H1 (cell line): ENCODE results near the gene KLHL10. TPM values are rescaled to one million over a fixed set of nuclear protein-coding genes. Genes with fewer than 3 reads are reported as not detected.

Experiments
- CTCF ChIP-seq, 3 experiments: IDR thresholded peaks; 1 replicate in 2 of 3; 2 replicates in 1 of 3; pipeline versions ENCODE4 v1.5.1 to v1.6.1; 2011; ENCODE audit warnings: low read length in 3 of 3, mild to moderate bottlenecking in 3 of 3, inconsistent platforms in 2 of 3, low read depth in 1 of 3, moderate library complexity in 1 of 3; ENCODE audit not compliant: insufficient read depth in 1 of 3; ENCODE audit errors: control extremely low read depth in 1 of 3
- E2F6 ChIP-seq: IDR thresholded peaks from 2 replicates; pipeline ENCODE4 v1.6.1; 2012; ENCODE audit warnings: inconsistent platforms
- EP300 ChIP-seq, 2 experiments: IDR thresholded peaks; 1 replicate in 1 of 2; 2 replicates in 1 of 2; pipeline ENCODE4 v1.6.1; 2011 to 2012; ENCODE audit warnings: low read depth in 2 of 2, low read length in 2 of 2, mild to moderate bottlenecking in 2 of 2, borderline replicate concordance in 1 of 2, inconsistent platforms in 1 of 2, moderate library complexity in 1 of 2
- FOSL1 ChIP-seq: IDR thresholded peaks from 2 replicates; pipeline ENCODE4 v1.6.1; 2011; ENCODE audit warnings: mild to moderate bottlenecking, low read depth, low read length, moderate library complexity; ENCODE audit not compliant: insufficient read depth
- SAP30 ChIP-seq: fragments of 300-600 bp; sonication (generic); IDR thresholded peaks from 2 replicates; pipeline ENCODE4 v1.7.1; 2012; ENCODE audit warnings: low read length, moderate library complexity, mild to moderate bottlenecking, inconsistent platforms; ENCODE audit not compliant: insufficient read depth, insufficient replicate concordance
- TAF7 ChIP-seq: optimal IDR thresholded peaks from 2 replicates; pipeline ENCODE3; 2011; ENCODE audit warnings: low read depth, mild to moderate bottlenecking, inconsistent platforms, low read length, moderate library complexity, borderline replicate concordance
- polyA plus RNA-seq, 7 experiments: library from polyadenylated mRNA; depleted of rRNA in 3 of 7; stranded (reverse) in 5 of 7; unstranded in 2 of 7; fragments of >200 nt in 5 of 7; fragments of 200-250 nt in 2 of 7; gene quantifications; 1 replicate in 5 of 7; 2 replicates in 1 of 7; 4 replicates in 1 of 7; pipeline versions ENCODE4 v1.2.1 to v1.2.3, GENCODE V29; 2011 to 2013; ENCODE audit warnings: missing spikeins in 2 of 7, mixed read lengths in 2 of 7
- total RNA-seq: library from RNA; stranded (reverse); fragmentation: NEBNext Ultra II Directional; extraction: Animal tissue kit (Norgen Biotek cat#: 25700); gene quantifications from 2 replicates; pipeline ENCODE4 v1.2.1, GENCODE V29; 2021

The KLHL10 gene
- total and polyA plus RNA-seq, 2 of the 8 experiments (the other 6 are each of a cell fraction or from before 2014, with no cell fraction given): 0.19 to 0.26 TPM

- TF ChIP-seq CTCF (IDR thresholded peaks at IDR 0.05; ENCODE audit: control extremely low read depth in 1 of 3, insufficient read depth in 1 of 3, low read depth in 1 of 3, low read length in 3 of 3) (no peak), EP300 (IDR thresholded peaks at IDR 0.05; ENCODE audit: borderline replicate concordance in 1 of 2, low read depth in 2 of 2, low read length in 2 of 2) (no peak), TAF7 (no peak), SAP30 (no peak), E2F6 (no peak), FOSL1 (no peak)
Measured at GRCh38 chr17:41806685-41807445, 30.8 kb upstream of the KLHL10 start (continued).
